Heart right ventricle (tissue), 16 donors: ENCODE results near the gene GPC5. TPM values are rescaled to one million over a fixed set of nuclear protein-coding genes. Genes with fewer than 3 reads are reported as not detected.
A peak's percentile ranks its signal among the peaks of the same experiment; 100 is the strongest.

ENCODE experiments used
- ATAC-seq, 8 donors: fragments of 200-7000 bp; cut with Tn5 transposase; one replicate each; pipeline ENCODE4 v1.9.1; 2020; ENCODE audit warnings: mild to moderate bottlenecking in 8 of 8, moderate library complexity in 8 of 8, moderate number of reproducible peaks in 1 of 8
- DNase-seq, 2 donors: peaks; one replicate each; pipeline ENCODE4 v3.0.0-alpha.2; 2020
- H3K27ac ChIP-seq, 10 donors: fragments of 200-600 bp; sonication (generic) in 2 of 10; one replicate each; pipeline versions ENCODE4 v1.5.0 to v1.8.0; 2020 to 2022; ENCODE audit warnings: mild to moderate bottlenecking in 3 of 10
- H3K27me3 ChIP-seq, 7 donors: fragments of 200-600 bp; one replicate each; pipeline ENCODE4 v1.8.0; 2021 to 2022; ENCODE audit warnings: mild to moderate bottlenecking in 2 of 7
- H3K36me3 ChIP-seq, 9 donors: fragments of 200-600 bp; sonication (generic) in 1 of 9; one replicate each; pipeline versions ENCODE4 v1.5.0 to v1.8.0; 2020 to 2022; ENCODE audit warnings: mild to moderate bottlenecking in 2 of 9
- H3K4me1 ChIP-seq, 9 donors: fragments of 200-600 bp; sonication (generic) in 1 of 9; one replicate each; pipeline versions ENCODE4 v1.5.0 to v1.8.0; 2020 to 2022; ENCODE audit warnings: mild to moderate bottlenecking in 4 of 9
- H3K4me3 ChIP-seq, 10 donors: fragments of 200-600 bp; sonication (generic) in 2 of 10; one replicate each; pipeline versions ENCODE4 v1.5.0 to v1.8.0; 2020 to 2022; ENCODE audit warnings: mild to moderate bottlenecking in 7 of 10, moderate library complexity in 2 of 10
- H3K9me3 ChIP-seq, 11 donors: fragments of 200-600 bp in 10 of 11; sonication (generic) in 2 of 11; one replicate each; pipeline versions ENCODE4 v1.5.0 to v1.8.0; 2013 to 2022; ENCODE audit warnings: mild to moderate bottlenecking in 2 of 11, control low read depth in 1 of 11, moderate library complexity in 1 of 11
- WGBS, 2 donors: extraction: QIAGEN DNeasy Blood & Tissue Kit; methylation state at CpG; one replicate each; pipeline ENCODE4 v1.1.7; 2013; ENCODE audit warnings: inconsistent platforms in 1 of 2; 5-methylcytosine and 5-hydroxymethylcytosine counted together
- intact Hi-C, 10 donors: fragments of 100-400 bp; cut with DNase I; formaldehyde crosslinking; loops; one replicate each; pipeline versions ENCODE4 v1.11.1 to v1.14.2; 2022
- polyA plus RNA-seq, 2 donors: library from polyadenylated mRNA; stranded (reverse); fragments of 200-250 nt; gene quantifications; one replicate each; pipeline ENCODE4 v1.2.3, GENCODE V29; 2013
- total RNA-seq, 10 donors: library from RNA; stranded (reverse); fragmentation: NEBNext Ultra II Directional in 3 of 10; extraction: Animal tissue kit (Norgen Biotek cat#: 25700) in 3 of 10; gene quantifications; one replicate each; pipeline versions ENCODE4 v1.2.1 to v1.2.4, GENCODE V29; 2021 to 2023
- TF ChIP-seq, protein P1 (sequence below), 9 donors: fragments of 200-600 bp; sonication (generic) in 2 of 9; IDR thresholded peaks; one replicate each; pipeline versions ENCODE4 v1.5.0 to v1.8.0; 2021 to 2022; ENCODE audit warnings: antibody characterized with exemption in 9 of 9, mild to moderate bottlenecking in 5 of 9, moderate library complexity in 1 of 9
- donor health status: Arrhythmogenic right ventricular cardiomyopathy.
- donor health status: ischemic (EF 13 %, LVEDD 7.1; RV severe dilation, severe dysfunction).
- donor health status: healthy with polysubstance abuse.
- donor health status: DM: no; HTN: yes; CAD: no.
- donor health status: DM: no; HTN: no; CAD: no.
- donor health status: ischemic (EF 25% LVEDD 6.9; RV normal size, moderate dysfunction).
- donor health status: ischemic (EF 25% LVEDD 5.7; RV mildly dilated, moderate dysfunction).
- donor health status: healthy.
- donor health status: DM: yes; HTN: yes; CAD: no.
- donor health status: Ischemic cardiomyopathy.
- donor health status: ischemic (EF 35%, LVEDD 5.7; RV mildly dilated, moderate dysfunction).
- donor health status: nonischemic (EF 11% LVEDD 7.7; RV severe dilation, severe dysfunction).
- donor health status: DM: yes; HTN: yes; CAD: no.
- donor health status: PGD.
- donor health status: ischemic (EF 29% LVEDD 5.4; RV normal size, mild dysfunction).
- donor health status: nonischemic (EF 23%, LVEDD 6.1; RV moderate dilation, normal function).

Gene GPC5
- total and polyA plus RNA-seq, 12 donors = 0.01 to 3.5 (median 0.70) TPM; not detected in 1

DNA sequence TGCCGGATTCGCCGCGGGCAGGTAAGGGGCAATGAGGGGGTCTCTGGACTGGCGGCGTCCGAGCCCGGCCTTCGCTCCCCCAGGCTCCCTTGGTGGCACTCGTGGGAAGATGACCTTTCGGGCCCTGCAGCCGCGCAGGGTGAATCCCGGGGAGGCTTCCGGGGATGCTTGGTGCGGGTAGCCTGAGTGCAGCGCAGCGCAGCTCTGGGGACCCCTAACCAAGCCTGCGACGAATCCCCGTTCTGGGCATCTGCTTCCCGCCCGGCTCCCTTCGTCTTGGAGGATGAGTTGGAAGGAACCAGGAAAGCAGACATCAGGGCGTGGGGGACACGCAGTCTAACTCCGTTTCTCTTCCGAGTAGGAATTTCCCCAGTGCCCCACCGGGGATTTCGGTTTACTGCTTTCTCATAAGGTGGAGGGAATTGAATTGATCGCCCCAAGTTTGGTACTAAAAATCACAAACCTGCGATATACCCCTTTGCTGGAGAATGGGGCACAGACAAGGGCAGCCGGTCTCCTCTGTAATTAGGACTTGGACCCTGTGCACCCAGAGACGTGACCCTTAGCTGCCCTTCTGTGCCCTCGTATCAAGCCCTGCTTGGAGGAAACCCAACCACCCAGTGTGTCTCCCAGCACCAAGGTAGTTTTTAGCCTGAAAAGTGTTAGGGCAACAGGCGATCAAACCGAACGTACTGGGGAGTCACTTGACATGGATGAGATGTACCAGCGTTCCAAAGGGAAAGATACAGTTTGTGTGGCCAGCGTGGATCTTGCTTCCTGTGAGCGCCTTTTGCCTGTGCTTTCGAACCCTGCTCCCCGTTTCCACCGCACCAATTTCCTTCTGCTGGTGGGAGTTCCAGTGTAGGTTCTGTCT, 1.0 kb downstream of the GPC5 start:
- H3K36me3 ChIP-seq = no peaks in the 10 kb centered on the region
- TF ChIP-seq, protein P1, sequence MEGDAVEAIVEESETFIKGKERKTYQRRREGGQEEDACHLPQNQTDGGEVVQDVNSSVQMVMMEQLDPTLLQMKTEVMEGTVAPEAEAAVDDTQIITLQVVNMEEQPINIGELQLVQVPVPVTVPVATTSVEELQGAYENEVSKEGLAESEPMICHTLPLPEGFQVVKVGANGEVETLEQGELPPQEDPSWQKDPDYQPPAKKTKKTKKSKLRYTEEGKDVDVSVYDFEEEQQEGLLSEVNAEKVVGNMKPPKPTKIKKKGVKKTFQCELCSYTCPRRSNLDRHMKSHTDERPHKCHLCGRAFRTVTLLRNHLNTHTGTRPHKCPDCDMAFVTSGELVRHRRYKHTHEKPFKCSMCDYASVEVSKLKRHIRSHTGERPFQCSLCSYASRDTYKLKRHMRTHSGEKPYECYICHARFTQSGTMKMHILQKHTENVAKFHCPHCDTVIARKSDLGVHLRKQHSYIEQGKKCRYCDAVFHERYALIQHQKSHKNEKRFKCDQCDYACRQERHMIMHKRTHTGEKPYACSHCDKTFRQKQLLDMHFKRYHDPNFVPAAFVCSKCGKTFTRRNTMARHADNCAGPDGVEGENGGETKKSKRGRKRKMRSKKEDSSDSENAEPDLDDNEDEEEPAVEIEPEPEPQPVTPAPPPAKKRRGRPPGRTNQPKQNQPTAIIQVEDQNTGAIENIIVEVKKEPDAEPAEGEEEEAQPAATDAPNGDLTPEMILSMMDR (IDR thresholded peaks at IDR 0.05) = no peak
- 15 to 25% methylated on average over 38 to 44 of the region's 44 CpGs for WGBS, 2 donors
- H3K27me3 ChIP-seq = peaks cover 3 to 77% (median 55%) of the 10 kb centered on the region in 7 donors
- no peaks in the 10 kb centered on the region for H3K9me3 ChIP-seq
- H3K27ac ChIP-seq = no peak overlapping the region
- no peak for DNase-seq
- peaks cover 2 to 18% (median 8%) of the 10 kb centered on the region in 9 donors for H3K4me1 ChIP-seq
- peak in 5 of 8 donors; percentile 7 to 44 (median 24) for ATAC-seq
- peak overlapping the region; percentile 20 to 58 (median 53) for H3K4me3 ChIP-seq
- intact Hi-C loops = no loop called here

GRCh38 chr13:91400063-91400399, 1.6 kb downstream of the GPC5 start:
- WGBS, 2 donors = 58 to 71% methylated on average over 6 of the region's 6 CpGs
- no peaks in the 10 kb centered on the region for H3K9me3 ChIP-seq
- no peaks in the 10 kb centered on the region for H3K36me3 ChIP-seq
- DNase-seq (no peak), ATAC-seq (no peak)
- intact Hi-C loops = no loop called here
- H3K27ac ChIP-seq = no peak overlapping the region
- H3K4me3 ChIP-seq = no peak overlapping the region
- H3K27me3 ChIP-seq = peaks cover 3 to 71% (median 49%) of the 10 kb centered on the region in 7 donors
- TF ChIP-seq, protein P1 (IDR thresholded peaks at IDR 0.05) = no peak
- H3K4me1 ChIP-seq = peaks cover 2 to 18% (median 8%) of the 10 kb centered on the region in 9 donors

DNA sequence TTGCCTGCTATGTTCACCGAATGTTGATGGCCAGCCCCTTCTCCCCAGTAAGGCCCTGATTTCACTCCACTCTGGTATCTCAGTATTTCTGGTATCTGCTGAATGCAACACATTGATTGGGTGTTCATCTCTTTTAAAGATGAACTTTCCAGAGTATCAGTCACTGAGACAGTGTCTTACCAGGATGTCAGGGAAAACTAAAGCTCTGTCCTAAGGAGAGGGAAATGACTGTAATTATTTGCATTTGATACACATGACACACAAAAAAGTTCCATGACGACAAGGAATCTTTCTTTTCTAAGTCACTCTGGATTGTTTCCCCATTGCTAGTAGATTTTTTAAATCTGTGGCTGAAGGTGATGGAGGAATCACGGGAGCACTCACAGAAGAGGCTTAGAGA, 2.2 kb downstream of the GPC5 start:
- Histone ChIP-seq H3K27me3 (peaks cover 3 to 64% (median 43%) of the 10 kb centered on the region in 7 donors), H3K4me1 (peaks cover 2 to 18% (median 8%) of the 10 kb centered on the region in 9 donors), H3K4me3 (no peak overlapping the region), H3K9me3 (no peaks in the 10 kb centered on the region), H3K27ac (no peak overlapping the region), H3K36me3 (no peaks in the 10 kb centered on the region)
- intact Hi-C loops = no loop called here
- no peak for DNase-seq
- TF ChIP-seq, protein P1 (IDR thresholded peaks at IDR 0.05) = no peak
- ATAC-seq = no peak
- 72 to 79% methylated on average over 3 of the region's 3 CpGs for whole genome bisulfite sequencing, 2 donors

DNA sequence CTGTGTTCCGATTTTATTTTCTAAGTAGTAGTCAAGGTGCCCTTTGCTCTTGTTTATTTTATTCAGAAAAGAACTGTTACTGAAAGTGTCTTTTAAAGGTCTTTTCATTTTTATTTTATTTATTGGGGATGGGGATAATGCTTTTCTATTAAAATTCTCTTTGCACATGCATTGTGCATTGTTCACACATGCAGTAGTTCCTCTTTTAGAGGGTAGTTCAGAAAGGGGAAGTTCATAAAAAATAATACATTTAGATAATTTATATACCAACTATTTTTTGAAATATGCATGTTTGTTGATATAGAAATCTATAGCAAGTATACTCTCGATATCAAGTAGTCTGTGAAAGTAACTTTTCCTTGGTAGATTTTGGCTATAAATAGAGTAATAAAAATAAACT, 3.5 kb downstream of the GPC5 start:
- intact Hi-C loops = no loop called here
- no peaks in the 10 kb centered on the region for H3K9me3 ChIP-seq
- peaks cover 2 to 18% (median 8%) of the 10 kb centered on the region in 9 donors for H3K4me1 ChIP-seq
- H3K36me3 ChIP-seq = no peaks in the 10 kb centered on the region
- WGBS, 2 donors = 62 to 76% methylated on average over 2 of the region's 2 CpGs
- peaks cover 3 to 52% (median 34%) of the 10 kb centered on the region in 7 donors for H3K27me3 ChIP-seq
- no peak for DNase-seq
- H3K27ac ChIP-seq = no peak overlapping the region
- no peak overlapping the region for H3K4me3 ChIP-seq
- TF ChIP-seq, protein P1 (IDR thresholded peaks at IDR 0.05) = no peak
- ATAC-seq = no peak
